PC-3 (cell line): ENCODE data around the gene KRTAP9-9. TPM values are rescaled to one million over a fixed set of nuclear protein-coding genes. Genes with fewer than 3 reads are reported as not detected.

Source experiments
- ATAC-seq: fragments of 200-7000 bp; cut with Tn5 transposase; 2 replicates; pipeline ENCODE4 v1.9.1; 2020; ENCODE audit warnings: mild to moderate bottlenecking, moderate library complexity
- BruUV-seq: library from RNA; stranded (reverse); fragments of 400-500 nt; replicated peaks from 2 replicates; lab custom pipeline; 2021; lab: Mats Ljungman, UMichigan
- CTCF ChIA-PET: fragments of 300-600 bp; sonication (Branson Sonifier 250); formaldehyde crosslinking; loops from one replicate; lab custom pipeline; 2022; ENCODE audit warnings: antibody characterized with exemption; lab: Charles Lee
- POLR2A ChIA-PET: fragments of 300-600 bp; sonication (Branson Sonifier 250); formaldehyde crosslinking; loops from one replicate; lab custom pipeline; 2022; ENCODE audit warnings: antibody characterized with exemption; ENCODE audit not compliant: unreplicated experiment; lab: Charles Lee
- DNase-seq: peaks from one replicate; pipeline ENCODE4 v3.0.0-alpha.2; 2015
- H2AFZ ChIP-seq: fragments of 300-600 bp; sonication (generic); 2 replicates; pipeline ENCODE4 v1.6.0; 2016; ENCODE audit warnings: antibody characterized with exemption, low read length
- H3F3A ChIP-seq: fragments of 300-600 bp; sonication (generic); one replicate; pipeline ENCODE4 v1.6.0; 2017; ENCODE audit warnings: antibody characterized with exemption, low read length, control low read depth, mild to moderate bottlenecking; ENCODE audit not compliant: unreplicated experiment
- H3K27ac ChIP-seq: fragments of 300-600 bp; sonication (generic); 2 replicates; pipeline ENCODE4 v1.5.1; 2016; ENCODE audit warnings: mild to moderate bottlenecking, low read length
- H3K27me3 ChIP-seq: fragments of 300-600 bp; sonication (generic); 2 replicates; pipeline ENCODE4 v1.6.1; 2016; ENCODE audit warnings: low read length, mixed read lengths
- H3K36me3 ChIP-seq: fragments of 300-600 bp; sonication (generic); 2 replicates; pipeline ENCODE4 v1.6.1; 2016; ENCODE audit warnings: low read depth, mixed run types, low read length, mixed read lengths
- H3K4me1 ChIP-seq: fragments of 300-600 bp; sonication (generic); 2 replicates; pipeline ENCODE4 v1.5.1; 2016; ENCODE audit warnings: low read length; ENCODE audit not compliant: insufficient read depth
- H3K4me2 ChIP-seq: fragments of 300-600 bp; sonication (generic); 2 replicates; pipeline ENCODE4 v1.6.0; 2016; ENCODE audit warnings: low read length
- H3K4me3 ChIP-seq: fragments of 300-600 bp; sonication (generic); 2 replicates; pipeline ENCODE4 v1.5.1; 2016; ENCODE audit warnings: mild to moderate bottlenecking, low read length, mixed read lengths
- H3K79me2 ChIP-seq: fragments of 300-600 bp; sonication (generic); 2 replicates; pipeline ENCODE4 v1.6.1; 2017; ENCODE audit warnings: low read length, mixed read lengths
- H3K9ac ChIP-seq: fragments of 300-600 bp; sonication (generic); 2 replicates; pipeline ENCODE4 v1.6.0; 2016; ENCODE audit warnings: mild to moderate bottlenecking, low read length
- H3K9me2 ChIP-seq: fragments of 300-600 bp; sonication (generic); replicated peaks from 2 replicates; pipeline ENCODE4 v1.6.1; 2016; ENCODE audit warnings: mixed run types, low read length, mixed read lengths
- H3K9me3 ChIP-seq: fragments of 300-600 bp; sonication (generic); 2 replicates; pipeline ENCODE4 v1.6.1; 2016; ENCODE audit warnings: low read length, mixed read lengths
- H4K20me1 ChIP-seq: fragments of 300-600 bp; sonication (generic); 2 replicates; pipeline ENCODE4 v1.6.1; 2016; ENCODE audit warnings: low read length, mixed read lengths
- CTCF ChIP-seq: fragments of 300-600 bp; sonication (generic); conservative IDR thresholded peaks from 2 replicates; pipeline ENCODE4 v1.5.1; 2017; ENCODE audit warnings: antibody characterized with exemption, low read depth, mild to moderate bottlenecking, low read length
- EZH2 ChIP-seq: fragments of 300-600 bp; sonication (generic); IDR thresholded peaks from one replicate; pipeline ENCODE4 v1.6.1; 2017; ENCODE audit warnings: antibody characterized with exemption, mild to moderate bottlenecking, low read length; ENCODE audit not compliant: unreplicated experiment
- EZH2phosphoT487 ChIP-seq: fragments of 300-600 bp; sonication (generic); IDR thresholded peaks from 2 replicates; pipeline ENCODE4 v1.6.1; 2018; ENCODE audit warnings: mild to moderate bottlenecking, antibody characterized with exemption, low read length, borderline replicate concordance
- intact Hi-C: fragments of 100-400 bp; cut with micrococcal nuclease; formaldehyde crosslinking; loops from 2 replicates; pipeline ENCODE4 v1.9.0; 2023
- total RNA-seq: library from RNA; depleted of rRNA; stranded (reverse); fragments of >200 nt; gene quantifications from 2 replicates; pipeline ENCODE4 v1.2.3, GENCODE V29; 2014

KRTAP9-9 gene
- total RNA-seq, 1 experiment from 2014 or later, result not detected

- Histone ChIP-seq H3K9ac (no peak within 1 kb of the TSS), H3K9me3 (no peaks in the 10 kb centered on the region), H3K36me3 (no peaks in the 10 kb centered on the region), H3K4me2 (no peak within 1 kb of the TSS), H4K20me1 (no peaks in the 10 kb centered on the region), H2AFZ (no peak within 1 kb of the TSS), H3K4me1 (no peaks in the 10 kb centered on the region), H3K27me3 (no peaks in the 10 kb centered on the region), H3F3A (no peaks in the 10 kb centered on the region), H3K4me3 (no peak within 1 kb of the TSS), H3K27ac (no peak within 1 kb of the TSS), H3K79me2 (no peaks in the 10 kb centered on the region), H3K9me2 (no peaks in the 10 kb centered on the region)
- no TSS peak for BruUV-seq
- ChIA-PET POLR2A (no interaction called here), CTCF (no interaction called here)
- no peak for TF ChIP-seq CTCF
- TF ChIP-seq EZH2, result no peak
- TF ChIP-seq EZH2phosphoT487, result no peak
- intact Hi-C loops, result no loop called here
- no peak for ATAC-seq
- no peak for DNase-seq
Observed at GRCh38 chr17:41301916-41302901, 47.0 kb downstream of the KRTAP9-9 start, which contains the start of gene KRTAP29-1. KRTAP29-1 (minus strand) TSS chr17:41302851; CDS start chr17:41302851, 0 bp downstream.

GRCh38 chr17:41302981-41303380 is 47.8 kb downstream of the KRTAP9-9 start:
- H4K20me1 ChIP-seq, result no peaks in the 10 kb centered on the region
- H3K36me3 ChIP-seq, result no peaks in the 10 kb centered on the region
- H3K4me3 ChIP-seq, result no peak overlapping the region
- no peaks in the 10 kb centered on the region for H3K79me2 ChIP-seq
- H3F3A ChIP-seq, result no peaks in the 10 kb centered on the region
- H3K27ac ChIP-seq, result no peak overlapping the region
- no peak for TF ChIP-seq EZH2phosphoT487
- TF ChIP-seq CTCF, result no peak
- TF ChIP-seq EZH2, result no peak
- no peaks in the 10 kb centered on the region for H3K27me3 ChIP-seq
- no peak overlapping the region for H3K4me2 ChIP-seq
- ChIA-PET POLR2A (no interaction called here), CTCF (no interaction called here)
- H3K9ac ChIP-seq, result no peak overlapping the region
- DNase-seq (no peak), ATAC-seq (no peak)
- no peaks in the 10 kb centered on the region for H3K9me3 ChIP-seq
- no peak overlapping the region for H2AFZ ChIP-seq
- no peaks in the 10 kb centered on the region for H3K9me2 ChIP-seq
- BruUV-seq, result no TSS peak
- intact Hi-C loops, result no loop called here
- H3K4me1 ChIP-seq, result no peaks in the 10 kb centered on the region

- Histone ChIP-seq H3K27ac (no peak overlapping the region), H3K27me3 (no peaks in the 10 kb centered on the region), H3K79me2 (no peaks in the 10 kb centered on the region), H3K4me3 (no peak overlapping the region), H3F3A (no peaks in the 10 kb centered on the region), H4K20me1 (no peaks in the 10 kb centered on the region), H3K4me2 (no peak overlapping the region), H3K9ac (no peak overlapping the region), H3K9me3 (no peaks in the 10 kb centered on the region), H3K9me2 (no peaks in the 10 kb centered on the region), H3K36me3 (no peaks in the 10 kb centered on the region), H2AFZ (no peak overlapping the region), H3K4me1 (no peaks in the 10 kb centered on the region)
- CTCF ChIA-PET, result no interaction called here
- POLR2A ChIA-PET, result no interaction called here
- TF ChIP-seq EZH2phosphoT487 (no peak), EZH2 (no peak), CTCF (no peak)
- DNase-seq, result no peak
- no TSS peak for BruUV-seq
- no peak for ATAC-seq
- intact Hi-C loops, result no loop called here
Observed at GRCh38 chr17:41304091-41304490, 48.9 kb downstream of the KRTAP9-9 start.
